ENCODE measurements around the gene ATP10B.

- TF ChIP-seq CTCF (IDR thresholded peaks at IDR 0.05; ENCODE audit: insufficient read depth, low read length, poor library complexity, severe bottlenecking) = no peak
- TF ChIP-seq EZH2phosphoT487 (conservative IDR thresholded peaks at IDR 0.05; ENCODE audit: low read length) = no peak
These were observed 295.2 kb downstream of the ATP10B start for GRCh38 chr5:160556846-160557245.
